Stimulated activated CD8-positive, alpha-beta memory T cell treated with anti-CD3 and anti-CD28 coated beads, Interleukin-12 subunit alpha, Interleukin-12 subunit beta, amount 100 ng/mL, for 24 hours (primary cell): ENCODE measurements around the gene NFRKB.

ENCODE experiments used
- DNase-seq: peaks from one replicate; pipeline ENCODE4 v3.0.0-alpha.2; 2020; ENCODE audit errors: extremely low read depth

NFRKB gene

DNA sequence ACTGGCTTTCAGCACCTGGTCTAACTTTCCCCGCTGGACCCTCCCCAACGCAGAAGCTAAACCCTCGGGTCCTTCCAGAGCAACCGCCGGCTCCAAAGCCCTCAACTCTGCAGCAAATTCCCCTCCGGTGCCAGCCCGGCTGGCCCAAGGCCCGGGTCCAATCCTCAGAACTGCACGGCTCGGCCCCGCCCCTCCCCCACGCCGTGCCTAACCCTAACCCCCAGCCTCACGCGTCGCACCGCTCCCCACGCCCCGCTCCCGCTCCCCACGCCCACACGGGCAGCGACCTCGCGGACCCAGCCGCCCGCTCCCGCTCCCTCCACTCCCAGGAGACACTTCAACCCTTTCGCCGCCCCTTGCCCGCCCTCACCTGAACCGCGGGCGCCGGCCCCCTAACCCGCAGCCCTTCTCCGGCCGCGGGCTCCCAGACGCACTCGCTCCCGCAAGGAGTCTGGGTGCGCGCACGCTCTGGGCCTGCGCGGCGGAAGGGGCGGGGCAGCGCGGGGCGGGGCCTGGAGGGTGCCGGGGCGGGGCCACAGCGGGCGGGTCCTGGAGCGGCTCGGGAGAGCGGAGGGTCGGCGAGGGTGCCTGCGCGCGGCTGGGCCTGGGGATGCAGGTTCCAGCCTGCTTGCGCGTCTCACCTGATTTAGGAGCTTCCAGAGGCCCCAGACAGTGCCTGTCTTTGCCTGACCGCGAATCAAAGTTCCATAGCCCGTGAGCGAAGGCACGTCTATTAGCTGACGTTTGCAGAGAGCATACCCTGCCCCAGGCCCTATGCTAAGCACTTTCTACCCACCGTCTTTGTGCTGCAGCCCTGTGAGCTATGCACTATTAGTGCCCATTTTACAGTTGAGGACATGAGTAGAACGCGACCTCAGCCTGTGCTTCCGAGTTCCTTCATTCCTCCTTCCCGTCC is at the start of gene NFRKB:
Gene NFRKB (minus strand): TSS at position 453 of the 916 bp plus-strand sequence. CDS start 2,729 bp downstream, outside the sequence.
- DNase-seq, result peak; percentile 68

DNA sequence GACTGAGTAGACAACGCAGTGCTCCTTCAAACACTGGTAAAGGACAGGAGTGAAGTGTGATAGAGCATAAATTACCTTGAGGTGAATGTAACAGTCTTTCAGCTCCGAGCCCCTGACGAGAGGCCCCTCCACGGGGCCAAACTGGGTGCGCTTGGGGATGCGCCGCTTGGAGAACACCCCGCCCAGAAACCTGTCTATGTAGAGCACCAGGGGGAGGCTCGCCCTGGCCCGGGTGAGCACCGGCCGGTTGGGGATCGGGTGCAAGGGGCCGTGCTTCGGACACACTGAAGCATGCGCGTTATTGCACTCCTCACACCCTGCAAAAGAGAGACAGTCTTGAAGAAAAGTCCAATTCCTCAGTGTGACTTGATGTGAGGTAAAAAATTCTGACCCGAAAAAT is 49.3 kb upstream of the NFRKB start:
- no peak for DNase-seq

DNA sequence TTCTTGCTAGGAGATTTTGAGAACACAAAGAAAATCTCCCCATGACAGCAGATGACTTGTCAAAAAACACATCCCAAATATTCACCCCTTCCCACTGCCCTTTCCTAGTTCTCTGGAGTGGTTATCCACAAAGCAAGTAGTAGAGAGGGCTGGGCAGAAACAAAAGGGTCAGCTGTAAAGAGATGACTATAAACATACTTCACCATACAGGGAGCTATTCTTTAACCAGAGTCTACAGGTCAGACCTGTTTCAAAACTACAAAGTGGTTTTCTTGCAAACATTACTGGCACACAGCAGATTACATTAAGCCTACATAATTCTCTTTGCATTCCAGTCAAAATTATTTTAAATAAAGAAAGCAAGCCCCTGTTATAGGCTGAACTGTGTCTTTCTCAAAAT is 47.7 kb upstream of the NFRKB start:
- no peak for DNase-seq

DNA sequence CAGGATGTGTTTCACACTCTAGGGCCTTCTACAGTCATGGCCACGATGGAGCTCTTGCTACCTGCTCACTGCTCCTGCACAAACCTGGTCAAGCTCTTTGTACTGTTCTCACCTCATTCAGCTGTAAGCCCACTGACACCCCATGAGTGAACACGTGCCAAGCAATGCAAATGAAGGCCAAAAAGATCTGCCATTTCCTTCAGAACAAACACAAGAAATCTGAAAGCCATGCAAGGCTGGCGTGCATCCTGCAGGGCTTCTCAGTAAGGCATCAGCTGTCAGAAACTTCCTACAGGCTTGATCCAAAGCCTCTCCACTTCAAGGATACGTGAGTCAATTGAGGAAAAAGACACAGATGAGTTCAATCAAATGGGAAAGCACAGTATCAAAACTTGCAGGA is 44.1 kb upstream of the NFRKB start:
- no peak for DNase-seq

DNA sequence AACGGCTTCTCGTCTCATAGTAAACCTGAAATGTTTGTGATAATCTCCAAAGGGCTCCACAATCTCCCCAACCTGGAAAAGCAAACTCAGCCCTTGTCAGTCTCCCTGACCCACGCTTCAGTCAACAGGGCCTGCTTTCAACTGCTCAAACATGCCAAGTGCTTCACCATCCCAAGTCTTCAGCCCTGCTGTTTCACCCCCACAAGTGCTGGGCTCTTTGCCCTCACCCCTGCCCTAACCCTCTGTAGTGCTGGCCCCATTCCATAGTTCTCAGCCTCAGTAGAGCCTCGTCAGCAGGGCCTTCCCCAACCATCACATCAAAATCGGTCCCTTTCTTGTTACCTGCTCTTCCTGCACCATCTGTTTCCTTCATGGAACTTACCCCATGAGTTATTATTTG is 43.4 kb upstream of the NFRKB start:
- no peak for DNase-seq

DNA sequence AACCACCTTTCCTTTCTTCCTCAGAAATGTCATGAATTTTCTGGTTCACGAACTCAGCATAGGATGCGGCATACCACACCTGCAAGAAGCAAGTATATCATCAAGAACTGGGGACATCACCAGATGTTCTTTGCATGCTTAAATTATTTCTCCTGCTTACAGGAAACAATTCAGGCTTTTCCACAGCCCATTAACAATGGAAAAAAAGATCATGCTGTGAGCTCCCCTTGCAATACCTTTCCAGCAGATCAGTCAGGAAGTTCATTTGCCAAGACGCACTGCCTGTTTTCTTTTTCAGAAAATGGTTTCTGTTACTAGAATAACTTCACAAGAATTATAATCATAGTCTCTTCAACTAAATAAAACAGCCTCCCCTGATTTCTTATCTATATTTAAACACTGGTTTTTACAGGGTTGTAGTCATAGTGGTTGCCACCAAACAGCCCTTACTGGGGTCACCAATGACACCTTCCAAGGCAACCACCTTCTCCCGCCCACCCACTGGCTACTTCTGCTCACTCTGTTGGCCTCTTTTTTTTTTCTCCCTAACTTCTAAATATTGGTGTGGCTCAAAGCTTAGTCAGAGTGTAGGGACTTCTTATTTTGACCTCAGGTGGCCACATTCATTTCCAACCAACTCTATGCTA is 42.3 kb upstream of the NFRKB start:
- DNase-seq, result no peak

DNA sequence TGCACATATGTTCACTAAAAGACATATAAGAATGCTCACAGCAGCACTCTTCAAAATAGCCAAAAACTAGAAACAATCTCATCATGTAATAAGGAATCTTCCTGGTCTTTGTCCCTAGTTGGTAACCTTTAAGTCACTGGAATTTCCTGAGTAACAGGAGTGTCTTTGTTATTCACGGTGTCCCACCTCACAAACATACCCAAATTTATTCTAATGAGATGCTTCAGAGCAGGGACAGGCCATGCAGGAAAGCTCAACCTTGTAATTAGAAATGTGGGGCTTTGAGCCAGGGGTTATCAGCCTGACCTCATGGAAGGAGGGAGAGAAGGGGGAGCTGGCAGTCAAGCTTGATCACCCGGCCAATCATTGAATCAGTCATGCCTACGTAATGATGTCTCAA is 40.3 kb upstream of the NFRKB start:
- no peak for DNase-seq

DNA sequence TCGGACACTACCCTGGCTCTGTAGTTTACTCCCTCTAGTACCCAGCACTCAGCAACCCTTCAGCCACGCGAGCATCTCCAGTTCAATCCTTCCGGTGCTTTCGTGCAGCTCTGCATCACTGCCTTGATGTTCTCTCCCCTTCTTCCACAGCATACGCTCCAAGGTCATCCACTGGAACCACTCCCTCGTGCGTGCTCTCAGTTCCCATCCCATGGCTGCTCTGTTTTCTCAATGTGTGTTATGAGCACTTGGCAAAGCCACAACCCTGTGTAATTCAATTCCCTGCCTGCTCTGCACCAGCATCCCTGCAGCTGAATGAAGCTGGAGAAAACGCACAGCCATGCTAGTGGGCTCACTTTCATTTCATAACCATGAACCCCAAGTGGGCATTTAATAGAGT is 38.5 kb upstream of the NFRKB start:
- DNase-seq, result no peak

DNA sequence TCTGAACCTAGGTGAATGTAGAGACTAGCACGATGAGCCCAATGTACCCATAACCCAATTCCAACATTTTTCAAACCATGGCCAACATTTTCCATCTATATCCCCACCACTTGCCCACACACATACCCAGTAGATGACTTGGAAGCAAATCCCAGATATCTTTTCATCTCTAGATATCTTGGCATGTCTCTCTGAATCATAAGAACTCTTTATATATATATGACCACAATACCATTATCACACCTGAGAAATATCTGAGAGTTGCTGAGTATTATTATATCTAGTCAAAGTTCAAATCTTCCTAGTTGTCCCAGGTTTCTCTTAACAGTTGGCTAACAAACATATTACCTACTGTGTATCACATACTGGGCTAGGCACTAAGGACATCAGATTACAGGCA is 37.9 kb upstream of the NFRKB start:
- DNase-seq, result no peak

DNA sequence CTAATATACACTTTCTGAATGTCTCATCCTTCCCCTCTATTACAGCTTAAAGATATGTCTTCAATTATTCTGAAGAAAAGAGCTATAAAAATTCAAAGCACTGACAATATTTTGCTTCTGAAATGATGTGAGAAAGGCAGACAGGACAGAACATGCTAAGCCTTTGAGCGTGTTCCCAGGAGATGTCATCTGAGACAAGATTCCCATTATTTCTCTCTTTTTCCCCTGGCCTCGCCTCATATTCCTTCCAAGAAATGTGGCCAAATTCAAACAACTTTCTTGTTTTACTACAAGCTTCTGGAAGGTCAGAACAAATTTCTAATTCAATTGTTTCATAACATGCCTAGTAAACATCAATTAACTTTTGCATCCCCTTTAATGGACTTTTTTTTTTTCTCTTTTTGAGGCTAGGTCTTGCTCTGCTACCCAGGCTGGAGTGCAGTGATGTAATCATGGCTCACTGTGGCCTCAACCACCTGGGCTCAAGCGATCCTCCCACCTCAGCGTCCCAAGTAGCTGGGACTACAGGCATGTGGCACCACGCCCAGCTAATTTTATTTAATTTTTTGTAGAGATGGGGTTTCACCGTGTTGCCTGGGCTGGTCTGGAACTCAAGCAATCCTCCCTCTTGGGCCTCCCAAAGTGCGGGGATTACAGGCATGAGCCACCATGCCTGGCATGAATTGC is 37.1 kb upstream of the NFRKB start:
- no peak for DNase-seq

DNA sequence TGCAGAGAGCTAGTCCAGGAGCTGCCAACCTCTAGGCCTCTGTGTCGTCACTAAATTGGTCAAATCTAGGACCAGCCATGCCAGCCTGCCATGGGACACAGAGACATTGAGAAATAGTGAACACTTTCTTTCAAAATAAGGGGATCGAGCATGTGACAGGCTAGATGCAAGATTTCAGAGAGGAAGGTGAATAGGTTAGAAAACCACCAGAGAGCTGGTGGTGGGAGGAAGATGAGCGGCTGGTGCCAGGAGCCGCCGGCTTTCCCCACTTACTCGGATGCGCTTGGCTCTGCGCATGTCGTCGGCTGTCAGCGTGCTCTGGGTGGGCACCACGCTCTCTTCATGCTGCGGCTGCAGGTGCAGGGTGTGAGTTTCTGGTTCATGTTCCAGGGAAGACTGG is 35.4 kb upstream of the NFRKB start:
- no peak for DNase-seq

DNA sequence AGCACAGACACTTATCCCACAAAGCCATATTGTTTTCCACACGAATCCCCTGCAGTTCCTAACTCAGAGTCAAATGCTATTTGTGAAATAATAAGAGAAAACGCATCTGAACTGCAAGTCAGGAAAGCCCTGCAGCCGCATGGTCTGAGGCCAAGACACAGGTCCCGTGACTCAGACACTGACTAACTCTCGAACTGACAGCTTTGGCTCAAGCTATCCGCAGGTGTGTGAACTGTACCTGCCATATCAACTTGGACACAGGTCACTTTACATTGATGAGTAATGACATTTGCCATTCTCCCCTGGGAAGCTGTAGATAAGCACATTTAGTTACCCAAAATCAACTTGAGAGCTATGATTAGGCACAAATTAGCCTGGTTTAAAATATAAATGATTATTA is 34.9 kb upstream of the NFRKB start:
- DNase-seq, result no peak

DNA sequence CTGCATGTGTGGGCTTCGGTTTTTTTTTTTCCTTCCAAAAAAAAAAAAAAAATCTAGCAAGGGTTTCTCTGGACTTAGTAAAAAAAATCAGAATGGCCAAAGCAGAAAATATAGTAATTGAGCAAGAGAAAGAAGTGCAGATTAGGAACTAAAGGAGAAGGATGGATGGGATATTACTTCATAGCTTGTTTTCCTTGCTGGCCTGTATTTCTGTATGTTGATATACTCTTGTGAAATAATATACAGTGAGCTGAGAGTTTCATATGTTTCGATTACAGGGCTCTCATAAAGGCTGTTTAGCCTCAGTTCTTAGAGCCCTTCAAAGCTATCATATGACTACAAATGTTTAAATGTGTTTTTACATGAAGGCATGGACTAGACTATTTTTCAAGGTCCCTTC is 34.3 kb upstream of the NFRKB start:
- no peak for DNase-seq

DNA sequence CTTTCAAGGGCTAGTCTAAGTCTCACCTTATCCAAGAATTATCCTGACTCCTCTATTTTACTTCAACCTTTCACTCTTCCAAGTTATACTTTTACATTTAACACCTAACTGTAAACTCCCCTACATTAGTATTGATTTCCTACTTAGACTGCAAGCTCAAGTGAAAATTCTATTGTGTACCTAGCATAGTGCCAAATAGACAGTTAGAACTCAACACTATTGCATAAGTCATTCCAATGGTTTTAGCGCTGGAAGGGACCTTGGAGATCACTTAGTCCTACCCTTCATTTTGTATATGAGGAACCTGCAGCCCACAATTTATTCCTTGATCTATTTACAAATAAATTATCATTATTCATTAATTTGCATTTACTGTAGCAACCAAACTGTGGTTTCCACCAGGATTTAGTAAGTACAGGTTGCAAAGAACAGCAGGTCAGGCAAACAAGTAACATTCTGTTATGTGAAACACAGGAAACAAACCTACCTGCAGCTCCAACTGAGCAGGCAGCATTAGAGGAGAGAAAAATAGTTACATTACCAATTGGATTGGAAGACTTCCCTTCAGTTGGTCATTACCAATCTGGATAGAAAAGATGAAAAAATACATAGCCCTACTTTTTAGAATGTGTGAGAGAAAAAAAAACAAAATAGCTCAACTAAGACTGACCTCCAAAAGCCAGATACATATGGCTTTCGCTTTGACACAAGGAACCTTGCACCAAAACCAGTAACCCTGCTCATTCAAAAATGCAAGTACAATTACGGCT is 33.7 kb upstream of the NFRKB start:
- no peak for DNase-seq

DNA sequence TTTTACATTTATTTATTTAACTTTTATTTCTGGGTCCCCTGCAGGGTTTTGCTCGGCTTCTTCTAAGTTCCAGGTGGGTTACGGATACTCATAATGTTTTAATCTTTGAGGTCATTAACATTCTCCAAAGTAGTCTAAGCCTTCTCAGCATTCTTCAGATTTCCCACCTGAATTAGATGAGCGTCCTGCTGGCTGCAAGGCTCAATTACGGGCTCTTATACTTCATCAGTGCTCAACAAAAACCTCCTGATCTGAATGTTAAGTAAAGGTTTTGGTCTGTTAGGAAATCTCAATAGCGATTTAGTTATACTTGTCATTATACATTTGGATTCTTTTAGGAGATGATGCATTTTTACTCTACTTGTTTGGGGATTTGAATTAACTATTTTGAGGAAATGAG is 27.3 kb upstream of the NFRKB start:
- DNase-seq, result no peak

DNA sequence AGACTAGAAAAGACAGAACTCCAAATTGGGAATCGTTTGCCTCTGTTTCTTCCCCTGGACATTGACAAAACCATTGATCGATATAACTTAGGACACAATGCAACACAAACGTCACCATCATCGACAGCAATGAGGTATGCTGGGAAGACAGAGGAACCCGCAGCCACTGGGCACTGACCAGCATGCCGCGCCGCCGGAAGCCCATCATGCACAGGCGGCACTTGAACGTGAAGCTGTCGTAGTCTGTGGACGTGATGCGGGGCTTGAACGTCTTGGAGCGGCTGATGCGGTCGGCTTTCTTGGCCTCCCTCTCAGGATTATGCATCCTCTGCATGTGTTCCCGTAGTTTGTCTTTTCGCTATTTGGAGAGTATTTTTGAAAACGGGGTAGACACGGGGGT is 23.0 kb upstream of the NFRKB start:
- DNase-seq, result no peak

DNA sequence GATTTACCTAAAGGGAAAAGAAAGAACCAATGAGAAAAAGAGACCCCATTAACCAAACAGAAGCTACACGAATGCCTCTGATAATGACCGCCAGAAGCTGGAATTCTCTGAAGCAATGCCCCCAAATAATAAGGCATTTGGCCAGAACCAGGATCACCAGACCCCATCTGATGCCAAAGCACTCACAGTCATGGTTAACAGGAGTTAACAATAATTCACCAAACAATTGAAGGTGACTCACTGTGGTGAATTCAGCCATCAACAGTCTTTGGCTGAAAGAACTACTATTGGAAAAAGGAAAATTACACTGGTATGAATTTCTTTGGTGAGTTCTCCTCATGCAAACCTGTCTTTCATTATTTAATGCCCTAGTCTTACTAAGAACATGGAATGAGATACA is 21.9 kb upstream of the NFRKB start:
- no peak for DNase-seq

DNA sequence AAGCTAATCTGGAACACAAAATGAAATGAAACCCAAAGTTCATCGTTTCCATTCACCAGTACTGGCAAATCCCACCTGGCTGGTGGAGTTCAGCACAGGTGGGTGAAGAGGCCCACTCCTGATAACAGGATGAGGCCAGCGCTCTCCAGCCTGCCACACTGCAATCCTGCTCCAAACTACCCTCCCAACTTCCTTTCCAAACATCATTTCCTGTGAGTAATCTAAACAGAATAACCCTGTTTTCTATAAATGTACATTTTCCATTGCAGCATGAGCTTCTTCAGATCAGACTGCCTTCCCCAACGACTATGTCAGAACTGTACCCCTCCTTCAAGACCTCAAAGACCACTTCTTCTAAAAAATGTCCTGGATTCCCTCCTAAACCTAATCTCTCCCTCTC is 15.9 kb upstream of the NFRKB start:
- DNase-seq, result no peak

DNA sequence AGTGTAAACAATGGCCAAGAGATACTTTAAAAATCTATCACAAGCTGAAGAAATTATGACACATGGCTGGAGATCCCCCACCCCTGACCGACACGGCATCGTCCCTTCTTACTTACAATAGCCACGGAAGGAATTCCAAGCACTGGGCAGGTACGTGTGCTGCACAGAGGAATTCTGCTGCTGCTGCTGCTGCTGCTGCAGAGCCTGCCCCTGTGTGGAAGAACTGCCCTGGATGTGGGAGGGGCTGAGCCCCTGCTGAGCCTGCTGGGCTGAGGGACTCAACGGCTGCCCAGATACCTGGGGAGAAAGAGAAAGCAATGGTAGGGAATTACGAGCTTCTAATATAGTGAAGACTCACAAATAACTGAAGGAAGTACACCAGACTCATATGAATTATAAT is 15.0 kb upstream of the NFRKB start:
- no peak for DNase-seq

DNA sequence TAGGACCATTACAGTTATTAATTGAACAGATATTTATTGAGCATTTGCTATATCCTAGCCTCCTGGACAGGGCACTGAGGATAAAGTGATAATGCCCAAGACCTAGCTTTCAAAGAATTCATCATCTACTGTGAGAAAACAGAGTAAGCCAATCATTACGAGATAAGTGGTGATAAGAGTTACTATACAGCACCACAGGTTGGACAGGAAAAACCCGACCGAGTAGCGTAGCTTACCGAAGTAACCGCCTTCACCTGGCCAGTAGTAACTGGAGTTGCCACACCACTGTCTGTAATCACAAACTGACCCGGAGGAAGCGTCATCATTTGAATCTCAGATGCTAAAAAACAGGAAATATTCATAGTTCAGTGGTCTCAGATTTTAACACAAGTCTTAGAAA is 10.0 kb upstream of the NFRKB start:
- DNase-seq, result no peak

DNA sequence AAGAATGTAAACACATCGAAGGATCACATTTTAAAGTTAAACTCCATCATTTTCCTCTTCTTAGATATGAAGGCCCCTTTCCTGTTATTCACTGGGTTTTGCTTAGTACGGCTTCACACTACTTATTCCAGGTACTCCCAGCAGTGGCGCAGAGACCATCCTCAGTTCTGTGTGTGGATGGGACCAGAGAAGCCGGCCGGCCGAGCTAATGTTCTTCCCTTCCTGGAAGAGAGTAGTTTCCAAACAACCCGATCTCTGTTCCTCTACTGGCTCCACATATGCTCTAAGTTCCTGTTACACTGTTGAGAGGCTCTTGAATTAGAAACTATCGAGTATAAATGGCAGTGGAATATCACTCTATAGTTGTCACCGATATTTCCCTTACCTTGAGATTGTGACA is 684 bp upstream of the NFRKB start:
- no peak for DNase-seq
